Dendritic cell treated with granulocyte-macrophage colony-stimulating factor and Interleukin-4, amounts not matched to agents 40 ng/mL and 50 ng/mL, for 4 days (primary cell): ENCODE results near the gene KIF5C.

Experiments
- H3K27ac Mint-ChIP-seq: one replicate; pipeline ENCODE4 v1.8.0; 2022; ENCODE audit warnings: mild to moderate bottlenecking, mixed read lengths
- H3K27me3 Mint-ChIP-seq: one replicate; pipeline ENCODE4 v1.8.0; 2022; ENCODE audit warnings: mild to moderate bottlenecking, mixed read lengths
- H3K36me3 Mint-ChIP-seq: one replicate; pipeline ENCODE4 v1.8.0; 2022; ENCODE audit warnings: low read depth, mixed read lengths
- H3K4me1 Mint-ChIP-seq: one replicate; pipeline ENCODE4 v1.8.0; 2022; ENCODE audit warnings: low read depth, mixed read lengths
- H3K4me3 Mint-ChIP-seq: one replicate; pipeline ENCODE4 v1.8.0; 2022; ENCODE audit warnings: mild to moderate bottlenecking, moderate library complexity, mixed read lengths
- H3K9me3 Mint-ChIP-seq: one replicate; pipeline ENCODE4 v1.8.0; 2022; ENCODE audit warnings: mixed read lengths
- intact Hi-C: fragments of 100-400 bp; cut with micrococcal nuclease; formaldehyde crosslinking; loops from one replicate; pipeline ENCODE4 v1.15.0; 2022

KIF5C gene

DNA sequence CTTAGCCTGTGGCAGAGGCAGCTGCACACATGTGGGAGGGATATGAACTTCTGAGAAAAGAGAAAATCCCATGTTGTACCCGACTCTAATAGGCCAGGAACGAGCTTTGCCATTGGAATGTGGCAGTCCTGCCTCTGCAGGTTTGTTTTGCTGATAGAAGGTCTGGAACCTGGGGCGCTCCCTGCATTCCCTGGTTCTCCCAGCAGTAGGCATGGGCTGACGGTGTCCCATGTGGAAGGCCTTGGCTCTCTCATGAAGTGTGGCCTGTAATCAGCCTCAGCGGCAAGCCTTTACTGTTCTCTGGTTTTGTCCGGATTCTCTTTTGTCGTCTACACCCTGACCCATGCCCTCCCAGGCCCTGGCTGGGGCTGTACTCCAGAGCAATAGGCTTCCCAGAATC, 72.3 kb downstream of the KIF5C start:
- no peak overlapping the region for H3K27ac Mint-ChIP-seq
- H3K36me3 Mint-ChIP-seq: no peaks in the 10 kb centered on the region
- H3K27me3 Mint-ChIP-seq: peaks cover 3% of the 10 kb centered on the region
- H3K4me1 Mint-ChIP-seq: peaks cover 21% of the 10 kb centered on the region
- no peak overlapping the region for H3K4me3 Mint-ChIP-seq
- H3K9me3 Mint-ChIP-seq: no peaks in the 10 kb centered on the region
- intact Hi-C loops: no loop called here

DNA sequence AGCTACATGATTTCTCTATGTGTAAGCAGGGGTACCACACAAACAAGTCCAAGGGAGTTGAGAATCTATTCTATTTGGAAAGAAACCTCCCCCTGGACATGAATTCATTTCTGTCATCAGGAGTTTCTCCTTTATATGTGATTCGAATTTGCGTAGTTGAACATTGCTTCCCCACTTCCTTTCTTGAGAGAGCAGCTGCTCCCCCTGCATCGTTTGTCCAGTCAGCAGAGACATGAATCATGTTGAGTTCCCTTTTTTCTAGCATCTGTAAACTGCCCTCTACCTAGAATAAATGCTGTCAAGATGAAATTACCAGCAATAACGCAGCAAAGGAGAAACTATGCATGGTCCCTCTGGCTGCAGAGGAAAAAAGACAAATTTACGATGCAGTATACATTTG, 73.8 kb downstream of the KIF5C start:
- Mint-ChIP-seq H3K27me3 (no peaks in the 10 kb centered on the region), H3K4me1 (peaks cover 21% of the 10 kb centered on the region), H3K27ac (peak overlapping the region; percentile 60), H3K4me3 (no peak overlapping the region), H3K36me3 (no peaks in the 10 kb centered on the region), H3K9me3 (no peaks in the 10 kb centered on the region)
- intact Hi-C loops: no loop called here

DNA sequence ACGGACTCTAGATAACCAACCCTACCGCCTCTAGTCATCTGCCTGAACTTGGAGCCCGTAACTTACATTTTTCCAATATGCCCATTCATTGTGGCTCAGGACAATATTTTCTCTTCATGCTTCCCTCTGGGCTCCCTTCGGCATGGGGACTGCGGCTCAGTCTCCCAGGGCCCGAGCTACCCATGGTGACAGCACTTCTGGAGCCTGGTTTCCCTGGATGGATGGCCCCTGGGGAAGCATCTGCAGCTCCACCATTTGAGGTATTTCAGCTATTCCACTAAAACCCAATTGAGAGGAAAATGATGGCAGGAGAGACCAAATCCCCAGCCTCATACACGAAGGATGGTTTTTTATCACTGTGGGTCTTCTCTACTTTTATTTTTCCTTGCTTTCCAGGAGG, 74.3 kb downstream of the KIF5C start:
- H3K27me3 Mint-ChIP-seq: no peaks in the 10 kb centered on the region
- intact Hi-C loops: no loop called here
- H3K27ac Mint-ChIP-seq: peak overlapping the region; percentile 39
- H3K4me3 Mint-ChIP-seq: no peak overlapping the region
- H3K4me1 Mint-ChIP-seq: peaks cover 21% of the 10 kb centered on the region
- H3K36me3 Mint-ChIP-seq: no peaks in the 10 kb centered on the region
- no peaks in the 10 kb centered on the region for H3K9me3 Mint-ChIP-seq

DNA sequence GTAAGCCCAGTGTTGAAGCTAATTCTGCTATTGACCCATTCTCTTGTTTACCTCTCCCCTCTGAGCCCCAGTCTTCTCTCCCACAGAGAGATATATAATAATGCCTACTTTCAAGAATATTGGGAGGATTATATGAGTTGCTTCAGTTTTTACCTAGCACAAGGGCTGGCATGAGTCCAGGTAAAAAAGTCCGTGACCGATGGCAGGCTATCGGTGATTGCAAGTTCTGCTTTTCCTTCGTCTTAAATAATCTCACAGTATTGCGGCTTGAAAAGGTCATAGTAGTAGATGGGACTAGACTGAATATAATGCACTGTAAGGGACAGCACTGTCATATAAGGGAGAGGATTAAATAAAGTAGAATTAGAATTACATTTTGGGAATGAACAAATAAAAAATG, 77.6 kb downstream of the KIF5C start:
- H3K36me3 Mint-ChIP-seq: no peaks in the 10 kb centered on the region
- H3K4me1 Mint-ChIP-seq: peaks cover 18% of the 10 kb centered on the region
- no peak overlapping the region for H3K4me3 Mint-ChIP-seq
- intact Hi-C loops: no loop called here
- no peaks in the 10 kb centered on the region for H3K27me3 Mint-ChIP-seq
- H3K9me3 Mint-ChIP-seq: no peaks in the 10 kb centered on the region
- H3K27ac Mint-ChIP-seq: no peak overlapping the region

DNA sequence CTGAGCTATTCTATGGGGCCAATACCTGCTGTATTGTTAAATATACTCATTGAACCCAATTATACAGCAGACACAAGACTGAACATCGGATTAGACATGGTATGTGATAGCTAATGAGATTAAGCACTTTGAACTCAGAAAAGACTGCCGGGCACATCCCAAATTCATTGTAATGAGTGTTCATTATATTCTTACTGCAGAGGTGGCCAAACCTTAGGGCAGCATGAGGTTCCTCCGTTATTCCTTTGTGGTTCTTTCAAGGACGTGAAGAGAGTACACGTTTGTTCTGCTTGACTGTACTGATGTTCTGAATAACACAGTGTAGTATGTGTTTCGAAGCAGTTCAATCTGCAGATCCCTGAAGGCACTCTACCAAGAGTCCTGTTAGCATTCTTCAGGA, 78.4 kb downstream of the KIF5C start:
- intact Hi-C loops: no loop called here

DNA sequence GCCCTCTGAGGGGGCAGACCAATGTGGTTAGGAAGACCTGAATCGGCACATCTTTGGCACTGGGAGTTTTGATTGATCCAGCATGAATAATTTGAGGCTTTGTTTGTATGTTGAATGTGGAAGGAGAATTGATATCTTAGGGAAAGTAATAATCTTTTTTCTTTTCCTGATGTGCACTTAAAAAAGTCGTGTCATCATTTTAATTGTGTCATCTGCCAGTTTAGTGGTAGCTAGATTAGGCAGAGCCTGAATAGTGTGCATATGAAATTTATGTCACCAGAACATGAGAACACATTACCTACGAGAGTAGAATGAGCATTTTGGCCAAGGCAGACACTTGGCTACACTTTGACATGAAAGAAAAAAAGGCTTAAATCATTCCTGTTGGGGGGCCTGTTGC, 79.5 kb downstream of the KIF5C start:
- Mint-ChIP-seq H3K9me3 (no peaks in the 10 kb centered on the region), H3K27ac (no peak overlapping the region), H3K4me1 (peaks cover 3% of the 10 kb centered on the region), H3K4me3 (no peak overlapping the region), H3K27me3 (no peaks in the 10 kb centered on the region), H3K36me3 (no peaks in the 10 kb centered on the region)
- intact Hi-C loops: no loop called here

More for the DNA sequence above, 78.4 kb downstream of the KIF5C start:
- Mint-ChIP-seq H3K9me3 (no peaks in the 10 kb centered on the region), H3K36me3 (no peaks in the 10 kb centered on the region), H3K4me3 (no peak overlapping the region), H3K27ac (no peak overlapping the region), H3K27me3 (no peaks in the 10 kb centered on the region), H3K4me1 (peaks cover 14% of the 10 kb centered on the region)

DNA sequence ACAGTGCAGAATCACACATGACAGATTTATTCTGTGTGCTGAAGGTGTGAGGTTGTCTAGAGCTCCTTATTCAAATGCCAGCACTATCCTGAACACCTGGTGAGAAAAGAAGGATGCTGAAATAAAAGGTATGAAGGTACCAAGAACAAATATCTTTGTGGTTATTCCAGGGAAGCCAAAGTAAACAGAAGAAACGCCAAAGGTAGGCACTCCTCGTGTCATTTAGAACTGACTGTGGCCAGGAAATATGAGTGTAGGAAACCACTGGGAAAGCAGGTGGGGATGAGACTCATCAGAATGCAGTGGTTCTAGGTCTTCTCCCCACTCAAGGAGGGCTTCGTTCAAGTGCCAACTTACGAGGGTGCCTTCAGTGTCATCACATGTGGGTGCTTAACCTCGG, 80.8 kb downstream of the KIF5C start:
- Mint-ChIP-seq H3K27me3 (no peaks in the 10 kb centered on the region), H3K36me3 (no peaks in the 10 kb centered on the region), H3K27ac (no peak overlapping the region), H3K4me1 (no peaks in the 10 kb centered on the region), H3K9me3 (no peaks in the 10 kb centered on the region), H3K4me3 (no peak overlapping the region)
- intact Hi-C loops: no loop called here

DNA sequence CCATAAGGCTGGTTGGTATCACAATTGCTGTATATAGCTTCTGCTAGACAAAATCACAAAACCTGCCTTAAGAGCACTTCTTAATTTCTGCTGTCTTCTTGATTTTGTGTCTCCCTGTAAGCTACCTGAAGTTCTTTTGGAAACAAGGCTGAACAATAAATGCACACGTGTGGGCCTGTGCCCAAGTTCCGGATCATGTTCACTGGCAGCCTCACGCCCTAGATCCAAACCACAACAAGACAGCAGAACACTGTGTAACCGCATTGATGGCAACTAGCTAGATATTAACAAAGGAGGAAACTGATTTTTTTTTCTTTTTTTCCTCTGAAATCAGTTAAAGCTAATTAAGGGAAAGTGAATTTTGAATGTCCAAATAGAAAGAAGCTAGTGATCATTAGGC, 82.0 kb downstream of the KIF5C start:
- Mint-ChIP-seq H3K27me3 (no peaks in the 10 kb centered on the region), H3K36me3 (no peaks in the 10 kb centered on the region), H3K9me3 (no peaks in the 10 kb centered on the region), H3K4me1 (no peaks in the 10 kb centered on the region), H3K27ac (no peak overlapping the region), H3K4me3 (no peak overlapping the region)
- intact Hi-C loops: no loop called here

DNA sequence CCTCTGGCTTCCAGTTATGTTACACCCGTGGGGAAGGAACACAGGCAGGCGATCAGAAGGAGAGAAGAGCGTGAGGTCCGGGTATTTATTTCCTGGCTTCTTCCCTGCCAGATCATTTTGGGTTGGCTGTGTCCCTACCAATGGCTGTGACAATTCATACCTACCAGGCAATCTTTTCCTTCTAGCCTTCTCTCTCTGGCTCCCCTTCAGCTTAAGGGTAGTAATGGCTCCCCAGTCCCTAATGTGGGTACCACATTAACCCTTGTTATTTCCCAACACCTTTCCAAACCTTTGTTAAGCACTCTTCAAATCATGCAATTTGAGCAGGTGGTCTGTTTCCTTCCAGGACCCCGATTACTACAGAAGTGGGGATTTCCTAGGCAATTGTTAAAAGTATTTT, 84.7 kb downstream of the KIF5C start:
- Mint-ChIP-seq H3K4me3 (no peak overlapping the region), H3K9me3 (no peaks in the 10 kb centered on the region), H3K27me3 (no peaks in the 10 kb centered on the region), H3K27ac (no peak overlapping the region), H3K4me1 (no peaks in the 10 kb centered on the region), H3K36me3 (no peaks in the 10 kb centered on the region)
- intact Hi-C loops: no loop called here

DNA sequence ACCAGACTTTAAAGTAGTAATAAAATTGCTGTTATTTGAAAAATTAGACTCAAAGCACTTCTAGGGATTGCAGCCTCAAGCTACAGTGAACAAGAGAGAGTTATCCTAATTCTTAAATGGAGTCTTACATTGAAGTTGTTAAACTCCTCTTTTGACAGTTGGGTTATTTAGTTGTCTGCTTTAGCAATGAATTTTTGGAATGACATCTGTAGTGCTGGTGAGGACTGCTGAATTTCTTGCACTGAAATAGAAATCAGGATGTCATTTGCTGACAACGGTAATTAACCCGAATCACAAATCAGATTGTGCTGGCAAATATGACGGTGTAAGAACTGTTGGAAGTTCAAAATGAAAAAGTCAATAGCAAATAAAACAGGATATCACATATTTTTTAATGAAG, 85.5 kb downstream of the KIF5C start:
- intact Hi-C loops: no loop called here
- Mint-ChIP-seq H3K9me3 (no peaks in the 10 kb centered on the region), H3K4me3 (no peak overlapping the region)

DNA sequence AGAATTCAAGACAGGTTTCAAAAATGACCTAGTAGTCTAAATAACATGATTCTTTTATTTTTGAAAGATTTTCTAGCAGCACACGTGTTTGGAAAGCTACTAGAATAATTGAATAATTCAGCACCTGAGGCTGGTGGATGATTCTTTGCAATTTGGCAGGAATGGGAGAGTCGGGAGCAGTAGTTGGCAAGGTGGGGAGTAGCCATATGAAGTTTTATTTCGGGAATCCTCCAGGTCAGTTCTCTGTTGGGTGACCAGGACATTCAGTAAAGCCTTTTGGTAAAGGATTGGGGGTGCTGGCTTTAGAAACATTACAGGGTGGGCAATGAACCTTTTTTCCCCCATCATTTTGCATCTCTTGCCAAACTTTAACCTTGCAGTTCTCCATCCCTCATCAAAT, 88.4 kb downstream of the KIF5C start:
- Mint-ChIP-seq H3K27me3 (no peaks in the 10 kb centered on the region), H3K9me3 (no peaks in the 10 kb centered on the region), H3K4me1 (peaks cover 16% of the 10 kb centered on the region), H3K4me3 (no peak overlapping the region), H3K36me3 (no peaks in the 10 kb centered on the region), H3K27ac (no peak overlapping the region)
- intact Hi-C loops: no loop called here

More for the DNA sequence above, 85.5 kb downstream of the KIF5C start:
- Mint-ChIP-seq H3K27ac (no peak overlapping the region), H3K36me3 (no peaks in the 10 kb centered on the region), H3K4me1 (peaks cover 6% of the 10 kb centered on the region), H3K27me3 (no peaks in the 10 kb centered on the region)

DNA sequence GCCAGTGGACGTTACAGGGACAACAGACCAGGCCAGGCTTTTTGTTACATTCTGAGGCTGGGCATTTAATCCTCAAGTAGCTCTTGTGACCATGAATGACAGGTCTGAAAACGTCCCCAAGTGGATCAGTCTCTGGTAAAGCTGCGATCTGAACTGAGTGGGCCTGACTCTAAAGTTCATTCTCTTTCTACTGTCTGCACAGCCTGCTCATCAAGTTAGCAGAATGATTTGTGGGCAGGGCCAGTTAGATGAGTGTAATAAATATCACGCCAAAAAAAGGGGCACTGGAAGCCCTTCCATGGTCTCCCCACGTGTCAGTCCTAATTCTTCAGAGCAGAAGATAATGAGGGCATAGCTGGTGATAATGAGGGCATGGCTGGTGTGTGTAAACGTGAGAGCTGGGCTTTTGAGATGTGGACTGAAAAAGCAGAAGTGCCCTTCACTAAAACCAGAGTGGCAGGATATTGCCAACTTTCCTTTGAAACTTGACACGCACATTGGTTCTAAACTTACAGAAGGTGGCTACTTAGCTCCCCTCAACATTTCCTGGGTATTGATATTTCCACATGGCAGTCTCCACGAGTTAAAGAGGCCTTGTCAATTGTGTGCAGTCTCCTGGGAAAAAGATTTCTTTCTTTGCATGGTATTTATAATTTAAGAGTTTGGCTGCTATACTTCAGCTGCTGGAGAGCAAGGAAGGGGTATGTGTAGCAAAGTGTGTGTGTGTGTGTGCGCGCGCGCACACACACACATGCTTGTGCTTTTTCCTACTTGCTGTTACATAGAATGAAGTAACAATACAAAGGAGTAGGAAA, 90.8 kb downstream of the KIF5C start:
- Mint-ChIP-seq H3K9me3 (no peaks in the 10 kb centered on the region), H3K36me3 (no peaks in the 10 kb centered on the region), H3K4me3 (no peak overlapping the region), H3K27me3 (no peaks in the 10 kb centered on the region), H3K4me1 (peaks cover 20% of the 10 kb centered on the region), H3K27ac (peak overlapping the region; percentile 3)
- intact Hi-C loops: no loop called here

DNA sequence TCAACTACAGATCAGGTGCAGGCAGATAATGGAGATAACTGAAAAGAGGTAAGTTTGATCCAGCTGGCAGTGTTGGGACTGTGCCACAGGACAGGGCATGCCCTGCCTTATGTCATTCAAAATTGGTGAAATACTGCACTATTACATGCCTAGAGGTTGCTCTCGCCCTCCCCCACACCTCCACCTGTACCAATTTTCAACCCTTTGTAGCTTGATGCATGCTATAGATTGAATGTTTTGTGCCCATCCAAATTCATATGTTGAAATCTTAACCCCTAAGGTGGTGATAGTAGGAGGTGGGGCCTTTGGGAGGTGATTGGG, 91.4 kb downstream of the KIF5C start:
- no peak overlapping the region for H3K4me3 Mint-ChIP-seq
- no peak overlapping the region for H3K27ac Mint-ChIP-seq
- no peaks in the 10 kb centered on the region for H3K27me3 Mint-ChIP-seq
- intact Hi-C loops: no loop called here
- no peaks in the 10 kb centered on the region for H3K9me3 Mint-ChIP-seq
- H3K4me1 Mint-ChIP-seq: peaks cover 23% of the 10 kb centered on the region
- no peaks in the 10 kb centered on the region for H3K36me3 Mint-ChIP-seq

DNA sequence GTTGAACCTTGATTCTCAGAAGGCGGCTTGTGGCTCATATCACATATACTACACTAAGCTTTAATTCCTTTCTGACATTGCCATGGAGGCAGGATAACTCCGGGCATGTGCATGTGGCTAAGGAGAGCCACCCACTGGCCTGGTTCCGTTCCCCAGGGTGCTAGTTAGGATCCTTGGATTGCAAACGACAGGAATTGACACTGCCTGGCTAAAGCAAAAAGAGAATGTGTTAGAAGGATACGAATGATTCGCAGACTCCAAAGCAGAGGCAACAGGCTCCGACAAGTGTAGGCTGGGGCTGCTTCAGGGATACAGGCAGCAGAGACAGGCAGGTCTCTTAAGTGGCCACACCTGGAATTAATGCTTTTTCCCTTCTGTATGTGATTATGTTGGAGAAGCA, 92.0 kb downstream of the KIF5C start:
- no peaks in the 10 kb centered on the region for H3K27me3 Mint-ChIP-seq
- H3K27ac Mint-ChIP-seq: no peak overlapping the region
- no peaks in the 10 kb centered on the region for H3K9me3 Mint-ChIP-seq
- peaks cover 23% of the 10 kb centered on the region for H3K4me1 Mint-ChIP-seq
- no peak overlapping the region for H3K4me3 Mint-ChIP-seq
- H3K36me3 Mint-ChIP-seq: no peaks in the 10 kb centered on the region
- intact Hi-C loops: no loop called here

DNA sequence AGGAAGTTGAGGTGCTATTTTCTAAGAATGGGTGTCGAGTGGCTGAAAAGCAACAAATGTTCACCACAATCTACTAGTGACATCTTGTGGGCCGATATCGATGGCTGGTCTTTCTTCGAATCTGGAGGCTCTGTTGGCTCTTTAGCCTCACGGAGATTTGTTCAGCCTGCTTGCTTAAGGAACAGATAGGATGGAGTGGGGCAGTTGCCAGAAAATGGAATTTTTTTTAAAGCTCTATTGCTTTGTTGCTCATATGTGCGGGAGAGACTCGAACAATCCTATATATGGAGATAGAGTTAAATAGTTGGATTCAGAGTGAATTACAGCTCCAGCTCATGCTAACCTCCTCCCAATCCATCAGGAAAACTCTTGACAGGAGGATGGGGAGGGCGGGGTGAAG, 92.6 kb downstream of the KIF5C start:
- no peaks in the 10 kb centered on the region for H3K36me3 Mint-ChIP-seq
- no peaks in the 10 kb centered on the region for H3K9me3 Mint-ChIP-seq
- H3K4me1 Mint-ChIP-seq: peaks cover 23% of the 10 kb centered on the region
- no peak overlapping the region for H3K4me3 Mint-ChIP-seq
- no peak overlapping the region for H3K27ac Mint-ChIP-seq
- intact Hi-C loops: no loop called here
- H3K27me3 Mint-ChIP-seq: no peaks in the 10 kb centered on the region
